K562 (cell line): ENCODE results near the gene HOXB7. TPM values are rescaled to one million over a fixed set of nuclear protein-coding genes. Genes with fewer than 3 reads are reported as not detected.
A peak's percentile ranks its signal among the peaks of the same experiment; 100 is the strongest.

Source experiments
- ATAC-seq: fragments of 200-7000 bp; cut with Tn5 transposase; 3 replicates; pipeline ENCODE4 v1.9.1; 2020; ENCODE audit warnings: moderate library complexity
- BruUV-seq: library from RNA; stranded (reverse); fragments of 400-500 nt; replicated peaks from 2 replicates; lab custom pipeline; 2021; lab: Mats Ljungman, UMichigan
- CTCF ChIA-PET: fragments of 300-600 bp; formaldehyde crosslinking; extraction: SDS; loops from one replicate; lab custom pipeline; 2021; ENCODE audit warnings: low intra/inter-chr PET ratio; lab: Yijun Ruan, JAX
- POLR2A ChIA-PET: fragments of 300-600, 350-650 bp; sonication (Branson Sonifier 250); formaldehyde crosslinking; extraction: SDS; loops from one replicate; lab custom pipeline; 2021; ENCODE audit warnings: antibody characterized with exemption, inconsistent platforms; lab: Yijun Ruan, JAX
- DNase-seq, 4 experiments: peaks; one replicate each; pipeline versions ENCODE4 v3.0.0 to v3.0.0-alpha.2; 2011 to 2018; ENCODE audit warnings: low spot score in 3 of 4, mixed read lengths in 3 of 4; ENCODE audit errors: extremely low read depth in 1 of 4
- FAIRE-seq: peaks from 2 replicates; lab custom pipeline; 2011; peaks lifted over from hg19 to GRCh38; lab: Jason Lieb, UNC
- H2AFZ ChIP-seq: 2 replicates; pipeline ENCODE4 v1.6.0; 2011; ENCODE audit warnings: low read depth, low read length, control low read depth, inconsistent platforms
- H3K27ac ChIP-seq: fragments of 200-600 bp; 3 replicates; pipeline ENCODE4 v1.8.0; 2011; ENCODE audit warnings: low read depth, mild to moderate bottlenecking, control low read depth, inconsistent platforms, low read length, moderate library complexity, mixed read lengths; ENCODE audit errors: extremely low read depth
- H3K27me3 ChIP-seq, 2 experiments: fragments of 300-600 bp in 1 of 2; 2 replicates in 1 of 2; 3 replicates in 1 of 2; pipeline versions ENCODE4 v1.6.0 to v1.8.0; 2011; ENCODE audit warnings: inconsistent platforms in 2 of 2, low read length in 2 of 2, mild to moderate bottlenecking in 1 of 2, mixed read lengths in 1 of 2, moderate library complexity in 1 of 2; ENCODE audit not compliant: control insufficient read depth in 2 of 2, insufficient read depth in 2 of 2
- H3K36me3 ChIP-seq: fragments of 300-600 bp; 3 replicates; pipeline ENCODE4 v1.8.0; 2011; ENCODE audit warnings: mild to moderate bottlenecking, low read length, inconsistent platforms; ENCODE audit not compliant: control insufficient read depth, insufficient read depth
- H3K4me1 ChIP-seq, 2 experiments: fragments of 200-600 bp in 1 of 2; replicated peaks in 1 of 2; 2 replicates in 1 of 2; 3 replicates in 1 of 2; pipeline versions ENCODE4 v1.5.1 to v1.8.0; 2011; ENCODE audit warnings: inconsistent platforms in 2 of 2, low read length in 2 of 2, mild to moderate bottlenecking in 1 of 2, mixed read lengths in 1 of 2, moderate library complexity in 1 of 2; ENCODE audit not compliant: control insufficient read depth in 2 of 2, insufficient read depth in 2 of 2
- H3K4me2 ChIP-seq: 2 replicates; pipeline ENCODE4 v1.6.1; 2011; ENCODE audit warnings: low read length, control low read depth, inconsistent platforms, mixed read lengths; ENCODE audit not compliant: insufficient read depth
- H3K4me3 ChIP-seq: fragments of 200-600 bp; sonication (generic), shearing (Covaris generic); 2 replicates; pipeline ENCODE4 v1.5.1; 2016; ENCODE audit warnings: control low read depth, inconsistent platforms
- H3K79me2 ChIP-seq: fragments of 200-600 bp; 3 replicates; pipeline ENCODE4 v1.8.0; 2011; ENCODE audit warnings: low read length, inconsistent platforms; ENCODE audit not compliant: control insufficient read depth, insufficient read depth
- H3K9ac ChIP-seq, 2 experiments: 2 replicates each; pipeline versions ENCODE4 v1.6.0 to v1.6.1; 2011; ENCODE audit warnings: low read depth in 2 of 2, low read length in 2 of 2, control low read depth in 1 of 2, inconsistent platforms in 1 of 2, mild to moderate bottlenecking in 1 of 2, mixed read lengths in 1 of 2; ENCODE audit not compliant: insufficient read depth in 1 of 2
- H3K9me1 ChIP-seq: one replicate; pipeline ENCODE4 v1.6.0; 2011; ENCODE audit warnings: inconsistent platforms, mild to moderate bottlenecking, low read length, moderate library complexity; ENCODE audit not compliant: control insufficient read depth, insufficient read depth
- H3K9me3 ChIP-seq: replicated peaks from 2 replicates; pipeline ENCODE4 v1.5.1; 2011; ENCODE audit warnings: low read depth, low read length, inconsistent platforms; ENCODE audit not compliant: control insufficient read depth, insufficient read depth
- H4K20me1 ChIP-seq: replicated peaks from 2 replicates; pipeline ENCODE4 v1.6.1; 2011; ENCODE audit warnings: low read length, inconsistent platforms, mixed read lengths; ENCODE audit not compliant: control insufficient read depth, insufficient read depth
- MEIS2 ChIP-seq: fragments of 450-650 bp; IDR thresholded peaks from 2 replicates; pipeline ENCODE4 v1.6.1; 2014; ENCODE audit warnings: mild to moderate bottlenecking; ENCODE audit not compliant: partially characterized antibody
- ZBTB7A ChIP-seq: IDR thresholded peaks from 2 replicates; pipeline ENCODE4 v1.6.1; 2011; ENCODE audit warnings: low read depth, mild to moderate bottlenecking, low read length, moderate library complexity, borderline replicate concordance; ENCODE audit not compliant: control insufficient read depth
- ZNF316 ChIP-seq: fragments of 450-650 bp; IDR thresholded peaks from 2 replicates; pipeline ENCODE4 v1.6.1; 2016
- WGBS: fragments of 100-300 bp; shearing (Covaris generic); methylation state at CpG from one replicate; pipeline ENCODE4 v1.1.6; 2016; ENCODE audit warnings: low coverage, mixed read lengths; ENCODE audit not compliant: insufficient coverage; ENCODE audit errors: missing lambda C conversion rate; 5-methylcytosine and 5-hydroxymethylcytosine counted together
- in situ Hi-C: fragments of 300-500 bp; cut with MboI; formaldehyde crosslinking; loops from 4 replicates; pipeline ENCODE4 v1.15.0; 2018; ENCODE audit warnings: inconsistent platforms, mixed read lengths
- intact Hi-C: fragments of 100-400 bp; cut with micrococcal nuclease; formaldehyde crosslinking; loops from 2 replicates; pipeline ENCODE4 v1.14.2; 2022
- polyA plus RNA-seq, 8 experiments: library from polyadenylated mRNA; depleted of rRNA in 4 of 8; stranded (reverse) in 5 of 8; unstranded in 3 of 8; fragments of >200 nt; fragmentation: Nextera tagmentation in 2 of 8; fragmentation: Illumina TruSeq in 1 of 8; extraction: Ambion mirVana in 2 of 8; extraction: Trizol in 1 of 8; gene quantifications; 2 replicates each; pipeline versions ENCODE4 v1.2.1 to v1.2.3, GENCODE V29; 2011 to 2014; ENCODE audit warnings: inconsistent platforms in 1 of 8, missing spikeins in 1 of 8
- total RNA-seq, 7 experiments: library from RNA; depleted of rRNA in 6 of 7; stranded (reverse); fragments of >200 nt in 6 of 7; fragmentation: Illumina TruSeq in 2 of 7; extraction: Trizol in 2 of 7; gene quantifications; 2 replicates each; pipeline versions ENCODE4 v1.2.1 to v1.2.3, GENCODE V29; 2011 to 2021; ENCODE audit warnings: low replicate concordance in 1 of 7
- TF ChIP-seq, protein P1 (sequence below): sonication (generic); formaldehyde crosslinking; IDR thresholded peaks from 2 replicates; pipeline ENCODE4 v1.9.0; 2022; ENCODE audit warnings: mild to moderate bottlenecking, missing genetic modification reagents
- TF ChIP-seq, protein P2 (sequence below), 2 experiments: IDR thresholded peaks in 1 of 2; conservative IDR thresholded peaks in 1 of 2; 2 replicates each; pipeline ENCODE4 v1.6.1; 2016; ENCODE audit warnings: low read depth in 2 of 2, mild to moderate bottlenecking in 1 of 2, missing compliant biosample characterization in 1 of 2, missing genetic modification characterization in 1 of 2, moderate library complexity in 1 of 2

The HOXB7 gene
- total and polyA plus RNA-seq, 9 of the 15 experiments (the other 6 are each of a cell fraction or from before 2014, with no cell fraction given), result 5.5 to 16.7 (median 8.3) TPM

GRCh38 chr17:48574505-48575065, 36.2 kb downstream of the HOXB7 start:
- H3K79me2 ChIP-seq, result peaks cover 98% of the 10 kb centered on the region
- TF ChIP-seq, protein P1, sequence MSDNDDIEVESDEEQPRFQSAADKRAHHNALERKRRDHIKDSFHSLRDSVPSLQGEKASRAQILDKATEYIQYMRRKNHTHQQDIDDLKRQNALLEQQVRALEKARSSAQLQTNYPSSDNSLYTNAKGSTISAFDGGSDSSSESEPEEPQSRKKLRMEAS (CRISPR knock-in tag), result no peak
- TF ChIP-seq ZBTB7A (peak; percentile 40; the same call in 1 of the 2 replicates), ZNF316 (no peak), MEIS2 (peak; percentile 60)
- TF ChIP-seq, protein P2, sequence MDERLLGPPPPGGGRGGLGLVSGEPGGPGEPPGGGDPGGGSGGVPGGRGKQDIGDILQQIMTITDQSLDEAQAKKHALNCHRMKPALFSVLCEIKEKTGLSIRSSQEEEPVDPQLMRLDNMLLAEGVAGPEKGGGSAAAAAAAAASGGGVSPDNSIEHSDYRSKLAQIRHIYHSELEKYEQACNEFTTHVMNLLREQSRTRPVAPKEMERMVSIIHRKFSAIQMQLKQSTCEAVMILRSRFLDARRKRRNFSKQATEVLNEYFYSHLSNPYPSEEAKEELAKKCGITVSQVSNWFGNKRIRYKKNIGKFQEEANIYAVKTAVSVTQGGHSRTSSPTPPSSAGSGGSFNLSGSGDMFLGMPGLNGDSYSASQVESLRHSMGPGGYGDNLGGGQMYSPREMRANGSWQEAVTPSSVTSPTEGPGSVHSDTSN (CRISPR knock-in tag; IDR thresholded peaks at IDR 0.05; ENCODE audit: low read depth), result no peak
- TF ChIP-seq, protein P2 (tag; conservative IDR thresholded peaks at IDR 0.05; ENCODE audit: low read depth), result peak; percentile 64; the same call in 1 of the 2 replicates
- H3K9ac ChIP-seq, result peak overlapping the region; percentile 8 to 76; a peak in 2 of 4 replicates
- H3K36me3 ChIP-seq, result peaks cover 66% of the 10 kb centered on the region
- H3K4me1 ChIP-seq, result peaks cover 48 to 69% of the 10 kb centered on the region in 2 experiments
- ChIA-PET POLR2A (interaction anchor here (0.6 to 1.2 kb wide), 6 partner anchors 19 to 107 kb away, joined by 3 to 4 read pairs (median 4); partner anchors contain the start of gene HOXB5), CTCF (no interaction called here)
- no peak for ATAC-seq
- no peak for FAIRE-seq
- H3K27ac ChIP-seq, result peak overlapping the region; percentile 95; the same call in 2 of the 3 replicates
- H3K27me3 ChIP-seq, result no peaks in the 10 kb centered on the region
- peak overlapping the region; percentile 5; the same call in 1 of the 2 replicates for H3K4me3 ChIP-seq
- H3K9me1 ChIP-seq, result no peaks in the 10 kb centered on the region
- no peak overlapping the region for H2AFZ ChIP-seq
- peak overlapping the region; percentile 88; the same call in 1 of the 2 replicates for H3K4me2 ChIP-seq
- intact Hi-C loops, result no loop called here
- no peak for DNase-seq
- H3K9me3 ChIP-seq, result no peaks in the 10 kb centered on the region
- in situ Hi-C loops, result no loop called here
- no TSS peak for BruUV-seq
- 73% methylated on average over 8 of the region's 8 CpGs for WGBS
- no peaks in the 10 kb centered on the region; the same call in 1 of the 2 replicates for H4K20me1 ChIP-seq
